ENCODE results near the gene NOP10. TPM values are rescaled to one million over a fixed set of nuclear protein-coding genes. Genes with fewer than 3 reads are reported as not detected.

The NOP10 gene
- total and polyA plus RNA-seq, 2 of the 13 experiments (the other 11 are each of a cell fraction or from before 2014, with no cell fraction given), result 239 to 369 TPM

- 0 out of 2 replicates have a peak, but pooled peaks have one; percentile 33 for TF ChIP-seq HNRNPL (IDR thresholded peaks at IDR 0.05; ENCODE audit: low read depth, low read length)
- TF ChIP-seq PAXIP1 (CRISPR knock-in tag; conservative IDR thresholded peaks at IDR 0.05), result peak; percentile 37; the same call in 1 of the 2 replicates
- TF ChIP-seq, protein P1, sequence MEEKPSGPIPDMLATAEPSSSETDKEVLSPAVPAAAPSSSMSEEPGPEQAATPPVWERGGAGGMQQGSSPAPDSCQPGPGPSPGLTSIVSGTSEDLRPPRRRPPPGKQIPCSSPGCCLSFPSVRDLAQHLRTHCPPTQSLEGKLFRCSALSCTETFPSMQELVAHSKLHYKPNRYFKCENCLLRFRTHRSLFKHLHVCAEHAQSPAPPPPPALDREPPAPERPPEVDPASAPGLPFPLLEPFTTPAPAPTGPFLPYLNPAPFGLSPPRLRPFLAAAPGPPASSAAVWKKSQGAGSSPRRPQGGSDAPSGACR (CRISPR knock-in tag; IDR thresholded peaks at IDR 0.05), result peak; percentile 92
- TF ChIP-seq, protein P2, sequence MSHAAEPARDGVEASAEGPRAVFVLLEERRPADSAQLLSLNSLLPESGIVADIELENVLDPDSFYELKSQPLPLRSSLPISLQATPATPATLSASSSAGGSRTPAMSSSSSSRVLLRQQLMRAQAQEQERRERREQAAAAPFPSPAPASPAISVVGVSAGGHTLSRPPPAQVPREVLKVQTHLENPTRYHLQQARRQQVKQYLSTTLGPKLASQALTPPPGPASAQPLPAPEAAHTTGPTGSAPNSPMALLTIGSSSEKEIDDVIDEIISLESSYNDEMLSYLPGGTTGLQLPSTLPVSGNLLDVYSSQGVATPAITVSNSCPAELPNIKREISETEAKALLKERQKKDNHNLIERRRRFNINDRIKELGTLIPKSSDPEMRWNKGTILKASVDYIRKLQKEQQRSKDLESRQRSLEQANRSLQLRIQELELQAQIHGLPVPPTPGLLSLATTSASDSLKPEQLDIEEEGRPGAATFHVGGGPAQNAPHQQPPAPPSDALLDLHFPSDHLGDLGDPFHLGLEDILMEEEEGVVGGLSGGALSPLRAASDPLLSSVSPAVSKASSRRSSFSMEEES (CRISPR knock-in tag; IDR thresholded peaks at IDR 0.05), result peak; percentile 57; the same call in 1 of the 2 replicates
- TF ChIP-seq YY1 (IDR thresholded peaks at IDR 0.05; ENCODE audit: insufficient read depth, insufficient replicate concordance, low read depth, low read length), result peak; percentile 80
- TF ChIP-seq ZNF17 (CRISPR knock-in tag; IDR thresholded peaks at IDR 0.05), result no peak
- peak; percentile 57; the same call in 1 of the 2 replicates for TF ChIP-seq CBX5 (CRISPR knock-in tag; IDR thresholded peaks at IDR 0.05; ENCODE audit: borderline replicate concordance)
- TF ChIP-seq ZNF496 (CRISPR knock-in tag; IDR thresholded peaks at IDR 0.05; ENCODE audit: insufficient replicate concordance), result no peak
- TF ChIP-seq ZNF501 (CRISPR knock-in tag; IDR thresholded peaks at IDR 0.05), result peak; percentile 79
- TF ChIP-seq FOXO1 (CRISPR knock-in tag; IDR thresholded peaks at IDR 0.05), result no peak; the same call in 1 of the 2 replicates
- peak; percentile 76; the same call in 1 of the 2 replicates for TF ChIP-seq ZBTB34 (CRISPR knock-in tag; IDR thresholded peaks at IDR 0.05)
- TF ChIP-seq, protein P3, sequence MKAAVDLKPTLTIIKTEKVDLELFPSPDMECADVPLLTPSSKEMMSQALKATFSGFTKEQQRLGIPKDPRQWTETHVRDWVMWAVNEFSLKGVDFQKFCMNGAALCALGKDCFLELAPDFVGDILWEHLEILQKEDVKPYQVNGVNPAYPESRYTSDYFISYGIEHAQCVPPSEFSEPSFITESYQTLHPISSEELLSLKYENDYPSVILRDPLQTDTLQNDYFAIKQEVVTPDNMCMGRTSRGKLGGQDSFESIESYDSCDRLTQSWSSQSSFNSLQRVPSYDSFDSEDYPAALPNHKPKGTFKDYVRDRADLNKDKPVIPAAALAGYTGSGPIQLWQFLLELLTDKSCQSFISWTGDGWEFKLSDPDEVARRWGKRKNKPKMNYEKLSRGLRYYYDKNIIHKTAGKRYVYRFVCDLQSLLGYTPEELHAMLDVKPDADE (CRISPR knock-in tag; IDR thresholded peaks at IDR 0.05), result no peak
- TF ChIP-seq ELF3 (CRISPR knock-in tag; IDR thresholded peaks at IDR 0.05), result peak; percentile 68
- TF ChIP-seq MTA1 (CRISPR knock-in tag; IDR thresholded peaks at IDR 0.05; ENCODE audit: borderline replicate concordance), result peak; percentile 76; the same call in 1 of the 2 replicates
- no peak for TF ChIP-seq ZNF251 (CRISPR knock-in tag; IDR thresholded peaks at IDR 0.05)
- TF ChIP-seq, protein P4, sequence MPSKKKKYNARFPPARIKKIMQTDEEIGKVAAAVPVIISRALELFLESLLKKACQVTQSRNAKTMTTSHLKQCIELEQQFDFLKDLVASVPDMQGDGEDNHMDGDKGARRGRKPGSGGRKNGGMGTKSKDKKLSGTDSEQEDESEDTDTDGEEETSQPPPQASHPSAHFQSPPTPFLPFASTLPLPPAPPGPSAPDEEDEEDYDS (CRISPR knock-in tag; IDR thresholded peaks at IDR 0.05), result no peak
- no peak for TF ChIP-seq XRCC5 (optimal IDR thresholded peaks at IDR 0.05; ENCODE audit: low read length)
Measured at GRCh38 chr15:34367101-34368081, 24.5 kb upstream of the NOP10 start, which contains the start of gene LPCAT4 (continued).
